Ishikawa (cell line): ENCODE results near the gene ARHGEF10L.

ENCODE experiments used
- CEBPB ChIP-seq: IDR thresholded peaks from 2 replicates; pipeline ENCODE4 v1.6.1; 2012
- CREB1 ChIP-seq: IDR thresholded peaks from 2 replicates; pipeline ENCODE4 v1.6.1; 2012; ENCODE audit warnings: low read depth
- EGR1 ChIP-seq: IDR thresholded peaks from 2 replicates; pipeline ENCODE4 v1.6.1; 2012
- EP300 ChIP-seq: IDR thresholded peaks from 2 replicates; pipeline ENCODE4 v1.6.1; 2012; ENCODE audit warnings: borderline replicate concordance
- FOXM1 ChIP-seq: IDR thresholded peaks from 2 replicates; pipeline ENCODE4 v1.6.1; 2012; ENCODE audit warnings: low read depth, borderline replicate concordance
- MAX ChIP-seq: IDR thresholded peaks from 2 replicates; pipeline ENCODE4 v1.6.1; 2012
- NFIC ChIP-seq: IDR thresholded peaks from 2 replicates; pipeline ENCODE4 v1.6.1; 2012
- RAD21 ChIP-seq: IDR thresholded peaks from 2 replicates; pipeline ENCODE4 v1.6.1; 2012; ENCODE audit warnings: low read depth
- REST ChIP-seq: IDR thresholded peaks from 2 replicates; pipeline ENCODE4 v1.6.1; 2012; ENCODE audit warnings: low read depth, mild to moderate bottlenecking
- TAF1 ChIP-seq: IDR thresholded peaks from 2 replicates; pipeline ENCODE4 v1.6.1; 2012; ENCODE audit warnings: low read depth, mild to moderate bottlenecking
- TCF12 ChIP-seq: IDR thresholded peaks from 2 replicates; pipeline ENCODE4 v1.6.1; 2012; ENCODE audit warnings: low read depth
- TEAD4 ChIP-seq: IDR thresholded peaks from 2 replicates; pipeline ENCODE4 v1.6.1; 2012
- USF1 ChIP-seq: IDR thresholded peaks from 2 replicates; pipeline ENCODE4 v1.6.1; 2012
- YY1 ChIP-seq: IDR thresholded peaks from 2 replicates; pipeline ENCODE4 v1.6.1; 2012; ENCODE audit warnings: low read depth
- ZBTB7A ChIP-seq: IDR thresholded peaks from 2 replicates; pipeline ENCODE4 v1.6.1; 2012; ENCODE audit warnings: low read depth

The ARHGEF10L gene

GRCh38 chr1:17717594-17718535 lies 178.4 kb downstream of the ARHGEF10L start:
- TF ChIP-seq USF1 (no peak), EP300 (no peak), TEAD4 (no peak), TAF1 (no peak), CEBPB (no peak), RAD21 (no peak), NFIC (no peak), ZBTB7A (no peak), TCF12 (no peak), MAX (no peak), CREB1 (no peak), EGR1 (no peak), FOXM1 (no peak), YY1 (no peak), REST (no peak)

GRCh38 chr1:17719874-17720273 lies 180.4 kb downstream of the ARHGEF10L start:
- TF ChIP-seq MAX (no peak), FOXM1 (no peak), EGR1 (no peak), CEBPB (no peak), REST (no peak), ZBTB7A (no peak), YY1 (no peak), RAD21 (no peak), USF1 (no peak), TCF12 (no peak), NFIC (no peak), CREB1 (no peak), TAF1 (no peak), TEAD4 (no peak), EP300 (no peak)

- TF ChIP-seq REST: no peak
- TF ChIP-seq TEAD4: no peak
- TF ChIP-seq FOXM1: no peak
- TF ChIP-seq TAF1: no peak
- TF ChIP-seq USF1: no peak
- TF ChIP-seq TCF12: no peak
- TF ChIP-seq CEBPB: no peak
- TF ChIP-seq RAD21: no peak
- no peak for TF ChIP-seq YY1
- TF ChIP-seq ZBTB7A: no peak
- no peak for TF ChIP-seq MAX
- no peak for TF ChIP-seq CREB1
- TF ChIP-seq EGR1: no peak
- TF ChIP-seq EP300: no peak
These were observed 181.9 kb downstream of the ARHGEF10L start for GRCh38 chr1:17721444-17721843.
